HG02973 (cell line): ENCODE results near the gene CA11.

Experiments used
- ATAC-seq: cut with Tn5 transposase; IDR thresholded peaks from one replicate; pipeline ENCODE4 v1.9.1; 2021; ENCODE audit warnings: moderate library complexity; ENCODE audit not compliant: unreplicated experiment

Gene CA11

GRCh38 chr19:48629599-48630295 lies 16.2 kb downstream of the CA11 start:
- no peak for ATAC-seq

GRCh38 chr19:48629297-48629598 lies 16.7 kb downstream of the CA11 start:
- ATAC-seq = no peak

- ATAC-seq = no peak
Measured at GRCh38 chr19:48628486-48629296, 17.3 kb downstream of the CA11 start.

- ATAC-seq = no peak
Measured at GRCh38 chr19:48627865-48628314, 18.1 kb downstream of the CA11 start.

GRCh38 chr19:48627201-48627864 lies 18.7 kb downstream of the CA11 start:
- ATAC-seq = no peak

- no peak for ATAC-seq
Measured at GRCh38 chr19:48625891-48626327, 20.1 kb downstream of the CA11 start.

GRCh38 chr19:48624791-48625723 lies 20.9 kb downstream of the CA11 start:
- no peak for ATAC-seq

- peak; percentile 51 for ATAC-seq
Measured at GRCh38 chr19:48624067-48624594, 21.9 kb downstream of the CA11 start.

GRCh38 chr19:48623556-48624066 lies 22.4 kb downstream of the CA11 start:
- no peak for ATAC-seq

GRCh38 chr19:48619692-48620585 lies 26.0 kb downstream of the CA11 start:
- ATAC-seq = no peak

GRCh38 chr19:48618916-48619691 lies 26.9 kb downstream of the CA11 start, which contains the start of the genes RPL18 and SPHK2:
Gene RPL18 (minus strand): TSS chr19:48619178. CDS start chr19:48619143, 35 bp downstream.
Gene SPHK2 (plus strand): TSS chr19:48619506. CDS start chr19:48620515, 1,009 bp downstream.
- peak; percentile 70 for ATAC-seq

GRCh38 chr19:48618278-48618915 lies 27.6 kb downstream of the CA11 start:
- ATAC-seq = no peak

GRCh38 chr19:48617146-48617937 lies 28.6 kb downstream of the CA11 start:
- ATAC-seq = no peak

- ATAC-seq = no peak
Measured at GRCh38 chr19:48616491-48617056, 29.4 kb downstream of the CA11 start.

GRCh38 chr19:48616041-48616436 lies 29.9 kb downstream of the CA11 start:
- no peak for ATAC-seq

GRCh38 chr19:48615231-48616040 lies 30.6 kb downstream of the CA11 start:
- ATAC-seq = no peak
